H9 (cell line): ENCODE results near the gene ENTREP3. TPM values are rescaled to one million over a fixed set of nuclear protein-coding genes. Genes with fewer than 3 reads are reported as not detected.

Experiments used
- DNase-seq: peaks from one replicate; pipeline ENCODE4 v3.0.0-alpha.2; 2017
- H2AFZ ChIP-seq: one replicate; pipeline ENCODE4 v1.6.1; 2013; ENCODE audit warnings: mild to moderate bottlenecking, low read length, control low read depth, moderate library complexity
- H2AK5ac ChIP-seq: 2 replicates; pipeline ENCODE4 v1.6.1; 2013; ENCODE audit warnings: low read length, control low read depth, mixed read lengths; ENCODE audit not compliant: insufficient read length
- H2BK120ac ChIP-seq: one replicate; pipeline ENCODE4 v1.6.1; 2013; ENCODE audit warnings: low read depth, mild to moderate bottlenecking, low read length, control low read depth, inconsistent platforms; ENCODE audit not compliant: poor library complexity, severe bottlenecking
- H2BK12ac ChIP-seq: 2 replicates; pipeline ENCODE4 v1.6.1; 2013; ENCODE audit warnings: low read length, control low read depth, mixed read lengths, low read depth; ENCODE audit not compliant: insufficient read length
- H2BK15ac ChIP-seq: 2 replicates; pipeline ENCODE4 v1.6.1; 2013; ENCODE audit warnings: low read depth, low read length, control low read depth
- H2BK20ac ChIP-seq: one replicate; pipeline ENCODE4 v1.6.1; 2013; ENCODE audit warnings: low read depth, mild to moderate bottlenecking, low read length, control low read depth, inconsistent platforms; ENCODE audit not compliant: poor library complexity, severe bottlenecking
- H2BK5ac ChIP-seq: 2 replicates; pipeline ENCODE4 v1.6.1; 2013; ENCODE audit warnings: low read length, control low read depth, mixed read lengths; ENCODE audit not compliant: insufficient read length
- H3K14ac ChIP-seq: 2 replicates; pipeline ENCODE4 v1.6.1; 2013; ENCODE audit warnings: low read length, control low read depth; ENCODE audit not compliant: insufficient read depth
- H3K18ac ChIP-seq: 2 replicates; pipeline ENCODE4 v1.6.1; 2013; ENCODE audit warnings: low read depth, mild to moderate bottlenecking, mixed read lengths, low read length, control low read depth; ENCODE audit not compliant: insufficient read length
- H3K23ac ChIP-seq: 2 replicates; pipeline ENCODE4 v1.6.1; 2013; ENCODE audit warnings: low read length, control low read depth, mixed read lengths, low read depth; ENCODE audit not compliant: insufficient read length
- H3K23me2 ChIP-seq: 2 replicates; pipeline ENCODE4 v1.6.1; 2013; ENCODE audit warnings: low read depth, mild to moderate bottlenecking, mixed read lengths, low read length, control low read depth; ENCODE audit not compliant: insufficient read length, poor library complexity, severe bottlenecking
- H3K27ac ChIP-seq: 2 replicates; pipeline ENCODE4 v1.5.1; 2013; ENCODE audit warnings: low read length, control low read depth, mixed read lengths, low read depth; ENCODE audit not compliant: insufficient read length
- H3K27me3 ChIP-seq: 2 replicates; pipeline ENCODE4 v1.6.1; 2013; ENCODE audit warnings: low read length, control low read depth, inconsistent platforms; ENCODE audit not compliant: insufficient read depth
- H3K4ac ChIP-seq: 2 replicates; pipeline ENCODE4 v1.6.1; 2013; ENCODE audit warnings: low read depth, mild to moderate bottlenecking, control low read depth, inconsistent platforms, low read length, moderate library complexity
- H3K4me1 ChIP-seq: 2 replicates; pipeline ENCODE4 v1.6.1; 2013; ENCODE audit warnings: low read length, control low read depth, inconsistent platforms; ENCODE audit not compliant: insufficient read depth
- H3K4me2 ChIP-seq: 2 replicates; pipeline ENCODE4 v1.6.1; 2013; ENCODE audit warnings: low read length, control low read depth, mixed read lengths; ENCODE audit not compliant: insufficient read length, insufficient read depth
- H3K56ac ChIP-seq: 2 replicates; pipeline ENCODE4 v1.6.1; 2013; ENCODE audit warnings: low read depth, mild to moderate bottlenecking, mixed read lengths, low read length, control low read depth; ENCODE audit not compliant: insufficient read length
- H3K79me1 ChIP-seq: 2 replicates; pipeline ENCODE4 v1.6.1; 2013; ENCODE audit warnings: low read depth, mild to moderate bottlenecking, moderate library complexity, low read length, control low read depth, inconsistent platforms; ENCODE audit not compliant: insufficient read depth, poor library complexity, severe bottlenecking
- H3K79me2 ChIP-seq: 2 replicates; pipeline ENCODE4 v1.6.1; 2013; ENCODE audit warnings: low read length, control low read depth, inconsistent platforms; ENCODE audit not compliant: insufficient read depth
- H3K9ac ChIP-seq: 2 replicates; pipeline ENCODE4 v1.6.1; 2013; ENCODE audit warnings: low read length, control low read depth, mixed read lengths; ENCODE audit not compliant: insufficient read length; ENCODE audit errors: extremely low read depth
- H3K9me3 ChIP-seq: one replicate; pipeline ENCODE4 v1.6.1; 2013; ENCODE audit warnings: low read depth, low read length, inconsistent platforms; ENCODE audit not compliant: control insufficient read depth
- H3T11ph ChIP-seq: one replicate; pipeline ENCODE4 v1.6.1; 2013; ENCODE audit warnings: mild to moderate bottlenecking, low read length, control low read depth, inconsistent platforms
- H4K20me1 ChIP-seq: one replicate; pipeline ENCODE4 v1.6.1; 2013; ENCODE audit not compliant: control insufficient read depth, insufficient read length, insufficient read depth
- H4K5ac ChIP-seq: 2 replicates; pipeline ENCODE4 v1.6.1; 2013; ENCODE audit warnings: low read depth, mild to moderate bottlenecking, mixed read lengths, low read length, control low read depth; ENCODE audit not compliant: insufficient read length
- H4K8ac ChIP-seq: replicated peaks from 2 replicates; pipeline ENCODE4 v1.6.1; 2013; ENCODE audit warnings: low read length, control low read depth, mixed read lengths, low read depth; ENCODE audit not compliant: insufficient read length
- H4K91ac ChIP-seq: 2 replicates; pipeline ENCODE4 v1.6.1; 2013; ENCODE audit warnings: low read depth, mild to moderate bottlenecking, moderate library complexity, mixed read lengths, low read length, control low read depth; ENCODE audit not compliant: insufficient read length
- H3K27ac Mint-ChIP-seq, 3 experiments: 2 replicates in 2 of 3; 3 replicates in 1 of 3; pipeline ENCODE4 v1.8.0; 2020 to 2021; ENCODE audit warnings: mixed read lengths in 3 of 3, mild to moderate bottlenecking in 1 of 3, moderate library complexity in 1 of 3
- H3K27me3 Mint-ChIP-seq: 2 replicates; pipeline ENCODE4 v1.8.0; 2021; ENCODE audit warnings: low read depth, mild to moderate bottlenecking, moderate library complexity, mixed read lengths
- H3K36me3 Mint-ChIP-seq, 3 experiments: 2 replicates in 2 of 3; 3 replicates in 1 of 3; pipeline ENCODE4 v1.8.0; 2020 to 2021; ENCODE audit warnings: low read depth in 3 of 3, mixed read lengths in 3 of 3; ENCODE audit not compliant: insufficient read depth in 1 of 3
- H3K4me1 Mint-ChIP-seq, 2 experiments: 2 replicates each; pipeline ENCODE4 v1.8.0; 2020; ENCODE audit warnings: mixed read lengths in 2 of 2
- H3K4me3 Mint-ChIP-seq, 2 experiments: 2 replicates in 1 of 2; 3 replicates in 1 of 2; pipeline ENCODE4 v1.8.0; 2020 to 2021; ENCODE audit warnings: mild to moderate bottlenecking in 2 of 2, mixed read lengths in 2 of 2, moderate library complexity in 1 of 2
- H3K9me3 Mint-ChIP-seq, 2 experiments: 2 replicates in 1 of 2; 3 replicates in 1 of 2; pipeline ENCODE4 v1.8.0; 2020; ENCODE audit warnings: mild to moderate bottlenecking in 2 of 2, mixed read lengths in 2 of 2, moderate library complexity in 1 of 2
- WGBS: extraction: QIAGEN DNeasy Blood & Tissue Kit; methylation state at CpG from one replicate; pipeline ENCODE4 v1.1.7; 2013; ENCODE audit warnings: missing lambda C conversion rate, low lambda C conversion rate, mixed read lengths; ENCODE audit not compliant: insufficient read length; ENCODE audit errors: extremely low coverage; 5-methylcytosine and 5-hydroxymethylcytosine counted together
- total RNA-seq: library from RNA; stranded (reverse); gene quantifications from 2 replicates; pipeline ENCODE4 v1.2.1, GENCODE V29; 2021
- TF ChIP-seq, protein P1 (sequence below): fragments of 200-600 bp; sonication (generic); conservative IDR thresholded peaks from 3 replicates; pipeline ENCODE4 v1.8.0; 2021; ENCODE audit warnings: antibody characterized with exemption, mild to moderate bottlenecking

Gene ENTREP3
- total RNA-seq, 1 experiment from 2014 or later, result 41.0 TPM

DNA sequence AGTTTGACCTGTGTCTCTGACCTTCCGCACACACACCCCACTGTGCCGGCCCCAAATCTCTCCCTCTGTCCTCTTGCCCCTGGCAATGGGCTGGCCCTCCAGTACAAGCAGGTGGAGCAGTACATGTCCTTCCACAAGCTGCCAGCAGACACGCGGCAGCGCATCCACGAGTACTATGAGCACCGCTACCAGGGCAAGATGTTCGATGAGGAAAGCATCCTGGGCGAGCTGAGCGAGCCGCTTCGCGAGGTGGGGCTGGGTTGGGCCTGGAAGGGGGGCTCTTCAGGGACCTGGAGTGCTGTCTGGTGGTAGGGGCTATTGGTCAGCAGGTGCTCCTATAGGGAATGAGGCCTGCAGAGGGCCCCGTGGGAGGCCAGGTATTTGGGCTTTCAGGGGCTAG lies 29.8 kb upstream of the ENTREP3 start:
- Histone ChIP-seq H2BK120ac (no peak overlapping the region), H3K23ac (no peak overlapping the region), H2AFZ (no peak overlapping the region), H3K23me2 (peaks cover 3% of the 10 kb centered on the region), H3K9me3 (no peaks in the 10 kb centered on the region), H2BK15ac (no peak overlapping the region), H3K79me2 (no peaks in the 10 kb centered on the region), H3K4ac (no peak overlapping the region), H3K27me3 (no peaks in the 10 kb centered on the region), H4K20me1 (no peaks in the 10 kb centered on the region), H4K5ac (no peak overlapping the region), H3T11ph (no peak overlapping the region), H2BK5ac (no peak overlapping the region), H3K14ac (no peak overlapping the region), H3K18ac (no peak overlapping the region), H3K56ac (no peak overlapping the region), H3K9ac (no peak overlapping the region), H2BK20ac (no peak overlapping the region), H3K27ac (no peak overlapping the region), H2BK12ac (no peak overlapping the region), H4K8ac (no peak overlapping the region), H4K91ac (no peak overlapping the region), H2AK5ac (no peak overlapping the region), H3K4me2 (no peak overlapping the region), H3K79me1 (no peaks in the 10 kb centered on the region), H3K4me1 (no peaks in the 10 kb centered on the region)
- no peak for DNase-seq
- Mint-ChIP-seq H3K9me3 (no peaks in the 10 kb centered on the region), H3K27ac (peak overlapping the region in 2 of 3 experiments; percentile 2 to 21; a peak in 3 of 7 replicates), H3K4me3 (no peak overlapping the region), H3K27me3 (no peaks in the 10 kb centered on the region), H3K36me3 (peaks cover 4 to 12% (median 4%) of the 10 kb centered on the region in 3 experiments; a peak in 4 of 7 replicates), H3K4me1 (peaks cover 0 to 3% of the 10 kb centered on the region in 2 experiments; a peak in 1 of 4 replicates)
- TF ChIP-seq, protein P1, sequence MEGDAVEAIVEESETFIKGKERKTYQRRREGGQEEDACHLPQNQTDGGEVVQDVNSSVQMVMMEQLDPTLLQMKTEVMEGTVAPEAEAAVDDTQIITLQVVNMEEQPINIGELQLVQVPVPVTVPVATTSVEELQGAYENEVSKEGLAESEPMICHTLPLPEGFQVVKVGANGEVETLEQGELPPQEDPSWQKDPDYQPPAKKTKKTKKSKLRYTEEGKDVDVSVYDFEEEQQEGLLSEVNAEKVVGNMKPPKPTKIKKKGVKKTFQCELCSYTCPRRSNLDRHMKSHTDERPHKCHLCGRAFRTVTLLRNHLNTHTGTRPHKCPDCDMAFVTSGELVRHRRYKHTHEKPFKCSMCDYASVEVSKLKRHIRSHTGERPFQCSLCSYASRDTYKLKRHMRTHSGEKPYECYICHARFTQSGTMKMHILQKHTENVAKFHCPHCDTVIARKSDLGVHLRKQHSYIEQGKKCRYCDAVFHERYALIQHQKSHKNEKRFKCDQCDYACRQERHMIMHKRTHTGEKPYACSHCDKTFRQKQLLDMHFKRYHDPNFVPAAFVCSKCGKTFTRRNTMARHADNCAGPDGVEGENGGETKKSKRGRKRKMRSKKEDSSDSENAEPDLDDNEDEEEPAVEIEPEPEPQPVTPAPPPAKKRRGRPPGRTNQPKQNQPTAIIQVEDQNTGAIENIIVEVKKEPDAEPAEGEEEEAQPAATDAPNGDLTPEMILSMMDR, result no peak
- no CpG with 5 or more reads among the region's 14 CpGs for whole genome bisulfite sequencing
